Stomach (tissue), 9 donors: ENCODE data around the gene ZMAT5. TPM values are rescaled to one million over a fixed set of nuclear protein-coding genes. Genes with fewer than 3 reads are reported as not detected.

Experiments
- DNase-seq, 2 donors: peaks; one replicate each; pipeline versions ENCODE4 v3.0.0 to v3.0.0-alpha.2; 2013 to 2019
- H3K27ac ChIP-seq, 5 donors: fragments of 200-600 bp in 4 of 5; sonication (generic) in 4 of 5; one replicate each; pipeline ENCODE4 v1.5.1; 2013 to 2019; ENCODE audit warnings: mild to moderate bottlenecking in 1 of 5, moderate library complexity in 1 of 5
- H3K27me3 ChIP-seq, 3 donors: fragments of 200-600 bp; sonication (generic); one replicate each; pipeline ENCODE4 v1.5.1; 2017 to 2019; ENCODE audit warnings: mixed run types in 1 of 3
- H3K36me3 ChIP-seq, 4 donors: fragments of 200-600 bp; sonication (generic); 1 replicate in 3 of 4; 2 replicates in 1 of 4; pipeline ENCODE4 v1.5.1; 2016 to 2019
- H3K4me1 ChIP-seq, 4 donors: fragments of 200-600 bp; sonication (generic); one replicate each; pipeline ENCODE4 v1.5.1; 2016 to 2019
- H3K4me3 ChIP-seq, 4 donors: fragments of 200-600 bp; sonication (generic) in 3 of 4; one replicate each; pipeline ENCODE4 v1.5.1; 2016 to 2019; ENCODE audit warnings: mild to moderate bottlenecking in 1 of 4
- H3K9me3 ChIP-seq, 4 donors: fragments of 200-600 bp; sonication (generic); one replicate each; pipeline ENCODE4 v1.5.1; 2016 to 2019
- EP300 ChIP-seq: sonication (generic); formaldehyde crosslinking; IDR thresholded peaks from one replicate; pipeline ENCODE4 v1.6.1; 2017; ENCODE audit warnings: antibody characterized with exemption
- POLR2A ChIP-seq, 4 donors: fragments of 450-650 bp; IDR thresholded peaks; one replicate each; pipeline ENCODE4 v1.6.1; 2016; ENCODE audit warnings: antibody characterized with exemption in 4 of 4, control low read depth in 2 of 4, mild to moderate bottlenecking in 1 of 4, moderate library complexity in 1 of 4
- POLR2AphosphoS5 ChIP-seq, 3 donors: sonication (generic); formaldehyde crosslinking; IDR thresholded peaks; one replicate each; pipeline ENCODE4 v1.6.1; 2016; ENCODE audit warnings: antibody characterized with exemption in 3 of 3
- WGBS, 5 donors: extraction: QIAGEN DNeasy Blood & Tissue Kit in 3 of 5; methylation state at CpG; one replicate each; pipeline versions ENCODE4 v1.1.5 to v1.1.7; 2013 to 2018; 5-methylcytosine and 5-hydroxymethylcytosine counted together
- intact Hi-C: fragments of 100-400 bp; cut with DNase I; formaldehyde crosslinking; loops from one replicate; pipeline ENCODE4 v1.15.1; 2023; ENCODE audit warnings: low total_unique reads
- polyA plus RNA-seq, 3 donors: library from polyadenylated mRNA; stranded (reverse); fragments of 200-250 nt; gene quantifications; one replicate each; pipeline ENCODE4 v1.2.3, GENCODE V29; 2013
- total RNA-seq, 5 donors: library from RNA; depleted of rRNA; stranded (reverse); fragments of >200 nt; gene quantifications; one replicate each; pipeline versions ENCODE4 v1.1.0 to v1.2.3, GENCODE V29; 2014 to 2016
- TF ChIP-seq, protein P1 (sequence below), 7 experiments: fragments of 450-650 bp in 4 of 7; fragments of 200-600 bp in 3 of 7; sonication (generic) in 3 of 7; IDR thresholded peaks; one replicate each; pipeline ENCODE4 v1.5.1; 2016 to 2019; ENCODE audit warnings: antibody characterized with exemption in 7 of 7, control low read depth in 2 of 7, mild to moderate bottlenecking in 1 of 7
- donor health status: healthy with polysubstance abuse.
- donor health status: Bipolar disorder and iron deficiency.
- donor health status: healthy.

The ZMAT5 gene
- total and polyA plus RNA-seq, 8 donors, result 0.58 to 37.9 (median 14.8) TPM

DNA sequence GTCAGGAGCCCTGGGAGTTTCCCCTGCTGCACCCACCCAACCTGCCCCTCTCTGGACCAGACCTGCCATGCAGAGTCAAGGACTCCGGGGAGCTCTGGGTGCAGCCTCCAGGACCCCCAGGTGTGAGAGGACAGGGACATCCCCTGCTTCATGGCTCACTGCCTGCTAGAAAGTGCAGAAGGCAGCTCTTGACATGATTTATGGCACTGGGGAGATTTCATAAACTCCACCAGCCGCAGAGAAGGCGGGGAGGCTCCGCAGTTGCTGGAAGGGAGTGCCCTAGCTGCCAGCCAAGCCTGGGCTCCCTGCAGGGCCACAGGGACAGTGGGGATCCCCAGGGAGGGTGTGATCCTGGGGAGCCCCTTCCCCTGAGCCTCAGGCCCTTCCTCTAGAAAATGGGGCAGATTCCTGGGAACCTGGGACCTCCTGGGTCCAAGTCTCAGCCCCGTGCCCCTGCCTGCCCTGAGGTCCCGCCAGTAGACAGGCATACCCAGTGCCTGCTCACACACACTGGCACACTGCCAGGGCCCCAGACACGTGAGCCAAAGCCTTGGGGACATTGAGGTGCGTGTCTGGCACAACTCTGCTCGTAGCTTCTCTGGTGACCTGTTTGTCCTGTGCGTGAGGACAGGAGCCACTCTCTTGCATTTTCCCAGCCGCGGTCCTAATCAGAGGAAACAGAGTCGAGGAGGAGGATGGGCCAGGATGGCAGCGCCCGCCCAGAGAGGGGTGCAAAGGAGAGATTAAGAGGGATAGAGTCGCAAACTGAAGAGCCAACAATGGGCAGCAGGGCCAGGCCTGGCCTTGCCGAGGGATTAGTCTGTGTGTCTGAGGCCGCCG, 33.2 kb downstream of the ZMAT5 start:
- WGBS, 5 donors, result 55 to 74% (median 70%) methylated on average over 13 to 19 of the region's 19 CpGs
- Histone ChIP-seq H3K4me1 (no peaks in the 10 kb centered on the region), H3K27ac (no peak overlapping the region), H3K4me3 (no peak overlapping the region), H3K36me3 (peaks cover 0 to 84% (median 73%) of the 10 kb centered on the region in 4 donors), H3K27me3 (no peaks in the 10 kb centered on the region), H3K9me3 (no peaks in the 10 kb centered on the region)
- peak in 1 of 2 donors; percentile 55 for DNase-seq
- TF ChIP-seq POLR2AphosphoS5 (IDR thresholded peaks at IDR 0.05) (no peak), EP300 (no peak), POLR2A (IDR thresholded peaks at IDR 0.05) (no peak)
- TF ChIP-seq, protein P1, sequence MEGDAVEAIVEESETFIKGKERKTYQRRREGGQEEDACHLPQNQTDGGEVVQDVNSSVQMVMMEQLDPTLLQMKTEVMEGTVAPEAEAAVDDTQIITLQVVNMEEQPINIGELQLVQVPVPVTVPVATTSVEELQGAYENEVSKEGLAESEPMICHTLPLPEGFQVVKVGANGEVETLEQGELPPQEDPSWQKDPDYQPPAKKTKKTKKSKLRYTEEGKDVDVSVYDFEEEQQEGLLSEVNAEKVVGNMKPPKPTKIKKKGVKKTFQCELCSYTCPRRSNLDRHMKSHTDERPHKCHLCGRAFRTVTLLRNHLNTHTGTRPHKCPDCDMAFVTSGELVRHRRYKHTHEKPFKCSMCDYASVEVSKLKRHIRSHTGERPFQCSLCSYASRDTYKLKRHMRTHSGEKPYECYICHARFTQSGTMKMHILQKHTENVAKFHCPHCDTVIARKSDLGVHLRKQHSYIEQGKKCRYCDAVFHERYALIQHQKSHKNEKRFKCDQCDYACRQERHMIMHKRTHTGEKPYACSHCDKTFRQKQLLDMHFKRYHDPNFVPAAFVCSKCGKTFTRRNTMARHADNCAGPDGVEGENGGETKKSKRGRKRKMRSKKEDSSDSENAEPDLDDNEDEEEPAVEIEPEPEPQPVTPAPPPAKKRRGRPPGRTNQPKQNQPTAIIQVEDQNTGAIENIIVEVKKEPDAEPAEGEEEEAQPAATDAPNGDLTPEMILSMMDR (IDR thresholded peaks at IDR 0.05), result no peak
- intact Hi-C loops, result no loop called here

DNA sequence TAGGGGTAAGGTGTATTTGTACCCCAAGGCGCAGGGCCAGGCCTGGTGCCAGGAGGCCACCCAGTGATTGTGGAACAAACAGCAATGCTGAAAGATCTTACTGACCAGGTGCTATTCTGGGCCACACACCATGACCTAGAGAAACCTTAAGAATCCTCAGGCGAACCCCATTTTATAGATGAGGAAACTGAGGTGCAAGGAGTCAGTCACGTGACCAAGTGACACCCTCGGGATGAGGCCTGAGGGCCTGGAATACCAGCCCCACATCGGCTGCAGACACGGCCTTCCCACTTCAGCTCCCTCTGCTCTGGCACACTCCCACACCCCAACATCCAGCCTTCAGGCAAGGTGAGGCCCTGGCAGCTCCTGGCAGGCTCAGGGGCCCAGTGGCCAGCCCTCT, 33.9 kb downstream of the ZMAT5 start:
- H3K4me3 ChIP-seq, result no peak overlapping the region
- WGBS, 5 donors, result 83 to 97% (median 90%) methylated on average over 6 of the region's 6 CpGs
- intact Hi-C loops, result no loop called here
- H3K27ac ChIP-seq, result no peak overlapping the region
- no peak for DNase-seq
- H3K27me3 ChIP-seq, result no peaks in the 10 kb centered on the region
- H3K4me1 ChIP-seq, result no peaks in the 10 kb centered on the region
- no peak for TF ChIP-seq EP300
- peaks cover 0 to 77% (median 66%) of the 10 kb centered on the region in 4 donors for H3K36me3 ChIP-seq
- no peaks in the 10 kb centered on the region for H3K9me3 ChIP-seq

DNA sequence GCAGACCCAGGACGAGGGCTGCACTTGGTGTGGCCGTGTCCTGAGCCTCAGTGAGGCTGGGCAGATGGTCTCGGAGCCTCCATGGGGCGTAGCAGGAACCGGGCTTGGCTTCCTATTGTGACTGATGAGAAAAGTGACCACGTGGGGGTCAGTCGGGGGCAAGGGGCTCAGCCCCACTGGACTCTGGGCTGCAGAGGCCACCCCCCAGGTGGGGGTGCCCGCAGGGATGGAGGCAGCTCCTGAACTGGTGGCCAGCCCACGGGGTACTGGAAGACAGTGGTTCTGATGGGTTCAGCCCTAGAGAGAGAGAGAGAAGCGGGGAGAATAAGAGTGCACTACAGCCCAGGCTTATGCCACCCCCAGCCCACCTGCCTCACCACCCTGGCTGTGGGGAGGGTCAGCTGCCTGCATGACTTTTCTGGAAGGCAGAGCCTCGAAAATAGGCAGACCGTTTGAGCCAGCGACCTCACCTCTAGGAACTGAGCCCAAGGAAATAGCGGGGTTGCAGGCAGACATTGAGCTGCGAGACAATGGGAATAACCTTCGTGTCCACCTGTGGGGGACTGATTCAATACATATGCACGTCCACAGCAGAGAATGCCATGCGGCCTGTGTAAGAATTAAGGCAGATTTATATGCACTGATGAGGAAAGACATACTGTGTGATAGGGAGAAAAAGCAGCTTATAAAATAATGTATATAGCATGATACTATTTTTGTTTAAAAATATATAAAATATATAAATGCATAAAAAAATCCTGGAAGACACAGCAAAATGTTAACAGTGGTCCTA, 35.6 kb downstream of the ZMAT5 start:
- no peaks in the 10 kb centered on the region for H3K9me3 ChIP-seq
- peaks cover 0 to 66% (median 58%) of the 10 kb centered on the region in 4 donors for H3K36me3 ChIP-seq
- DNase-seq, result no peak
- peaks cover 0 to 11% (median 0%) of the 10 kb centered on the region in 3 donors for H3K27me3 ChIP-seq
- intact Hi-C loops, result no loop called here
- WGBS, 5 donors, result 81 to 85% (median 83%) methylated on average over 18 of the region's 18 CpGs
- peaks cover 0 to 8% (median 6%) of the 10 kb centered on the region in 4 donors for H3K4me1 ChIP-seq
- H3K27ac ChIP-seq, result no peak overlapping the region
- no peak overlapping the region for H3K4me3 ChIP-seq
- TF ChIP-seq POLR2AphosphoS5 (IDR thresholded peaks at IDR 0.05), result no peak
- TF ChIP-seq, protein P1 (IDR thresholded peaks at IDR 0.05), result no peak
- TF ChIP-seq POLR2A (IDR thresholded peaks at IDR 0.05), result no peak
- TF ChIP-seq EP300, result no peak

DNA sequence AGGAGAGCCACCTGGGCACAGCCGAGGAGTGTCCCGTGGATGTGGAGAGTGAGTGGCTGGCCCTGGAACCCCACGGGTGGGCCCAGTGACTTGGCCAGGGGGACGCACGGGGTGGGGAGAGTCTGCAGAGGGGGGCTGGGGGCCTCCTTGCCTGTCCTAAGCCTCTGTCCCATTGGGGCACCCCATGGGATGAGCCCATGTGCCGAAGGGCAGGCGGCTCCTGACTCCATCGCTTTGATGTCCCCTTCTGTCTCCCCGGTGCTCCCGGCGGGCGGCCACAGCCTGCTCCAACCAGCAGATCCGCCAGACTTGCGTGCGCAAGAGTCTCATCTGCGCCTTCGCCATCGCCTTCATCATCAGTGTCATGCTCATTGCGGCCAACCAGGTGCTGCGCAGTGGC, 37.6 kb downstream of the ZMAT5 start:
- Histone ChIP-seq H3K27me3 (peaks cover 0 to 30% (median 0%) of the 10 kb centered on the region in 3 donors), H3K27ac (no peak overlapping the region), H3K9me3 (no peaks in the 10 kb centered on the region), H3K4me3 (no peak overlapping the region), H3K4me1 (peaks cover 0 to 8% (median 6%) of the 10 kb centered on the region in 4 donors), H3K36me3 (peaks cover 0 to 46% (median 39%) of the 10 kb centered on the region in 4 donors)
- 69 to 91% (median 91%) methylated on average over 3 to 20 of the region's 20 CpGs for WGBS, 5 donors
- intact Hi-C loops, result no loop called here
- TF ChIP-seq POLR2AphosphoS5 (IDR thresholded peaks at IDR 0.05), result no peak
- no peak for TF ChIP-seq EP300
- TF ChIP-seq, protein P1 (IDR thresholded peaks at IDR 0.05), result no peak
- TF ChIP-seq POLR2A (IDR thresholded peaks at IDR 0.05), result no peak
- no peak for DNase-seq
